Measurements from ENCODE around the gene ATP6V0E1. TPM values are rescaled to one million over a fixed set of nuclear protein-coding genes. Genes with fewer than 3 reads are reported as not detected.

ATP6V0E1 gene
- total and polyA plus RNA-seq, 2 experiments from 2014 or later, result 75.9 to 250 TPM

DNA sequence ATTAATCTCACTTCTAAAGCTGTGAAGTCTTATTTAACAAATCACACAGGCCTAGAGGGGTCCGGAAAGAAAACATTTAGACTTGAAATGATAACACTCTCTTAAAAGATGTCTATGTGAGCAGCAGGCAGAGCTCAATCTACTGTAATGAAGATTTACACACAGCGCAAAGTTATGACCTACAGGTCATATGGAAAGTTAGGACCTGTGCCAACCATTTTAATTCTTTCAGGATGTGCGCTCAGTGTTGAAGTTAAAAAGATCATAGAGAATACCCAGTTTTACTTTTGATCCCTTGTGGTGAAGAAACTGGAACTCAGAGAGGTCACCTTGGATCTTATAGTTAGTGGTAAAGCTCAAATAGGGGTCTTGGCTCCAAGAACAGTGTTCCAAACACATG, 69.5 kb downstream of the ATP6V0E1 start (continued):
- TF ChIP-seq, protein P1, sequence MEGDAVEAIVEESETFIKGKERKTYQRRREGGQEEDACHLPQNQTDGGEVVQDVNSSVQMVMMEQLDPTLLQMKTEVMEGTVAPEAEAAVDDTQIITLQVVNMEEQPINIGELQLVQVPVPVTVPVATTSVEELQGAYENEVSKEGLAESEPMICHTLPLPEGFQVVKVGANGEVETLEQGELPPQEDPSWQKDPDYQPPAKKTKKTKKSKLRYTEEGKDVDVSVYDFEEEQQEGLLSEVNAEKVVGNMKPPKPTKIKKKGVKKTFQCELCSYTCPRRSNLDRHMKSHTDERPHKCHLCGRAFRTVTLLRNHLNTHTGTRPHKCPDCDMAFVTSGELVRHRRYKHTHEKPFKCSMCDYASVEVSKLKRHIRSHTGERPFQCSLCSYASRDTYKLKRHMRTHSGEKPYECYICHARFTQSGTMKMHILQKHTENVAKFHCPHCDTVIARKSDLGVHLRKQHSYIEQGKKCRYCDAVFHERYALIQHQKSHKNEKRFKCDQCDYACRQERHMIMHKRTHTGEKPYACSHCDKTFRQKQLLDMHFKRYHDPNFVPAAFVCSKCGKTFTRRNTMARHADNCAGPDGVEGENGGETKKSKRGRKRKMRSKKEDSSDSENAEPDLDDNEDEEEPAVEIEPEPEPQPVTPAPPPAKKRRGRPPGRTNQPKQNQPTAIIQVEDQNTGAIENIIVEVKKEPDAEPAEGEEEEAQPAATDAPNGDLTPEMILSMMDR (conservative IDR thresholded peaks at IDR 0.05; ENCODE audit: low read depth in 2 of 2), result no peak

DNA sequence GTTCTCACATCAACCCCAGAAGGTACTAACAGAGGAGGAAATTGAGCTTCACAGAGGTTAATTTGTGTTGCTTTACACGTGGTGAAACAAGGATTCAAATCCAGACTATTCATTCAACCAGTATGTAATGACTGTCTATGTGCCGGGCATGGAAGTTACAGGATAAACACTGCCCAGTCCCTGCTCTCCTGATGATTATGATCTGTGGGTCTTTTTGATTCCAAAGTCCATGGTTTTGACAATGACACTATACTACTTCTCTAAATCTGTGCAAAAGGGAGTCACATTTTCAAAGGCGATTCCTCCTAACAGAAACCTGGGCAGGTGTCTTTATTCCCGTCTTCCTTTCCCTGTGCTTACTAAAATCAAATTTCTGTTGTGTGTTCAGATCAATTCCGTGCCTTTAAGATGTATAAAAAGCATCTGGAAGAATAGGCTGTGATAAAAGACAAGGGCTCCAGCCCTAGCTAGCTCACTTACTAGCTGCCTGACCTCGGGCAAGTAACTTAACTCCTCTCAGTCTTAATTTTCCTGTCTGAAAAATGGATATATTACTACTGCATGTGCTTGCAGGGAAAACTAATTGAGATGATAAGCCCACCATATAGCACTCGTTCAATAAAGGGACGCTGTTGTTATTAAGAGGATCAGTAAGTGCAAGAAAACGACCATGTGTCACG, 71.6 kb downstream of the ATP6V0E1 start:
- H2AFZ ChIP-seq, result peak overlapping the region; percentile 91
- H3K27me3 ChIP-seq (ENCODE audit: insufficient read depth), result no peaks in the 10 kb centered on the region
- no peak for ATAC-seq
- peak overlapping the region; percentile 93 for H3K4me2 ChIP-seq
- no peaks in the 10 kb centered on the region for H3F3A ChIP-seq (replicated peaks; ENCODE audit: low read depth)
- no peaks in the 10 kb centered on the region for H4K20me1 ChIP-seq (replicated peaks; ENCODE audit: insufficient read depth)
- H3K36me3 Mint-ChIP-seq (ENCODE audit: low read depth), result no peaks in the 10 kb centered on the region
- 0 out of 2 replicates have a peak, but pooled peaks cover 3% of the 10 kb centered on the region for H3K79me2 ChIP-seq (replicated peaks; ENCODE audit: insufficient read depth)
- H3K9me2 ChIP-seq (ENCODE audit: insufficient read depth), result no peaks in the 10 kb centered on the region
- no peak overlapping the region for H3K27ac ChIP-seq (ENCODE audit: low read depth)
- no peaks in the 10 kb centered on the region for H3K9me3 Mint-ChIP-seq
- no peak for DNase-seq (ENCODE audit: low spot score)
- H3K27me3 Mint-ChIP-seq (ENCODE audit: insufficient read depth, low read depth, poor library complexity), result peaks cover 5% of the 10 kb centered on the region
- peak overlapping the region; percentile 90 for H3K4me3 Mint-ChIP-seq
- peak overlapping the region; percentile 77 for H3K4me3 ChIP-seq
- H3K4me1 Mint-ChIP-seq, result peaks cover 16% of the 10 kb centered on the region
- H3K36me3 ChIP-seq (ENCODE audit: insufficient read depth), result no peaks in the 10 kb centered on the region
- H3K27ac Mint-ChIP-seq, result no peak overlapping the region
- peaks cover 21% of the 10 kb centered on the region for H3K4me1 ChIP-seq (ENCODE audit: insufficient read depth)
- TF ChIP-seq, protein P2, sequence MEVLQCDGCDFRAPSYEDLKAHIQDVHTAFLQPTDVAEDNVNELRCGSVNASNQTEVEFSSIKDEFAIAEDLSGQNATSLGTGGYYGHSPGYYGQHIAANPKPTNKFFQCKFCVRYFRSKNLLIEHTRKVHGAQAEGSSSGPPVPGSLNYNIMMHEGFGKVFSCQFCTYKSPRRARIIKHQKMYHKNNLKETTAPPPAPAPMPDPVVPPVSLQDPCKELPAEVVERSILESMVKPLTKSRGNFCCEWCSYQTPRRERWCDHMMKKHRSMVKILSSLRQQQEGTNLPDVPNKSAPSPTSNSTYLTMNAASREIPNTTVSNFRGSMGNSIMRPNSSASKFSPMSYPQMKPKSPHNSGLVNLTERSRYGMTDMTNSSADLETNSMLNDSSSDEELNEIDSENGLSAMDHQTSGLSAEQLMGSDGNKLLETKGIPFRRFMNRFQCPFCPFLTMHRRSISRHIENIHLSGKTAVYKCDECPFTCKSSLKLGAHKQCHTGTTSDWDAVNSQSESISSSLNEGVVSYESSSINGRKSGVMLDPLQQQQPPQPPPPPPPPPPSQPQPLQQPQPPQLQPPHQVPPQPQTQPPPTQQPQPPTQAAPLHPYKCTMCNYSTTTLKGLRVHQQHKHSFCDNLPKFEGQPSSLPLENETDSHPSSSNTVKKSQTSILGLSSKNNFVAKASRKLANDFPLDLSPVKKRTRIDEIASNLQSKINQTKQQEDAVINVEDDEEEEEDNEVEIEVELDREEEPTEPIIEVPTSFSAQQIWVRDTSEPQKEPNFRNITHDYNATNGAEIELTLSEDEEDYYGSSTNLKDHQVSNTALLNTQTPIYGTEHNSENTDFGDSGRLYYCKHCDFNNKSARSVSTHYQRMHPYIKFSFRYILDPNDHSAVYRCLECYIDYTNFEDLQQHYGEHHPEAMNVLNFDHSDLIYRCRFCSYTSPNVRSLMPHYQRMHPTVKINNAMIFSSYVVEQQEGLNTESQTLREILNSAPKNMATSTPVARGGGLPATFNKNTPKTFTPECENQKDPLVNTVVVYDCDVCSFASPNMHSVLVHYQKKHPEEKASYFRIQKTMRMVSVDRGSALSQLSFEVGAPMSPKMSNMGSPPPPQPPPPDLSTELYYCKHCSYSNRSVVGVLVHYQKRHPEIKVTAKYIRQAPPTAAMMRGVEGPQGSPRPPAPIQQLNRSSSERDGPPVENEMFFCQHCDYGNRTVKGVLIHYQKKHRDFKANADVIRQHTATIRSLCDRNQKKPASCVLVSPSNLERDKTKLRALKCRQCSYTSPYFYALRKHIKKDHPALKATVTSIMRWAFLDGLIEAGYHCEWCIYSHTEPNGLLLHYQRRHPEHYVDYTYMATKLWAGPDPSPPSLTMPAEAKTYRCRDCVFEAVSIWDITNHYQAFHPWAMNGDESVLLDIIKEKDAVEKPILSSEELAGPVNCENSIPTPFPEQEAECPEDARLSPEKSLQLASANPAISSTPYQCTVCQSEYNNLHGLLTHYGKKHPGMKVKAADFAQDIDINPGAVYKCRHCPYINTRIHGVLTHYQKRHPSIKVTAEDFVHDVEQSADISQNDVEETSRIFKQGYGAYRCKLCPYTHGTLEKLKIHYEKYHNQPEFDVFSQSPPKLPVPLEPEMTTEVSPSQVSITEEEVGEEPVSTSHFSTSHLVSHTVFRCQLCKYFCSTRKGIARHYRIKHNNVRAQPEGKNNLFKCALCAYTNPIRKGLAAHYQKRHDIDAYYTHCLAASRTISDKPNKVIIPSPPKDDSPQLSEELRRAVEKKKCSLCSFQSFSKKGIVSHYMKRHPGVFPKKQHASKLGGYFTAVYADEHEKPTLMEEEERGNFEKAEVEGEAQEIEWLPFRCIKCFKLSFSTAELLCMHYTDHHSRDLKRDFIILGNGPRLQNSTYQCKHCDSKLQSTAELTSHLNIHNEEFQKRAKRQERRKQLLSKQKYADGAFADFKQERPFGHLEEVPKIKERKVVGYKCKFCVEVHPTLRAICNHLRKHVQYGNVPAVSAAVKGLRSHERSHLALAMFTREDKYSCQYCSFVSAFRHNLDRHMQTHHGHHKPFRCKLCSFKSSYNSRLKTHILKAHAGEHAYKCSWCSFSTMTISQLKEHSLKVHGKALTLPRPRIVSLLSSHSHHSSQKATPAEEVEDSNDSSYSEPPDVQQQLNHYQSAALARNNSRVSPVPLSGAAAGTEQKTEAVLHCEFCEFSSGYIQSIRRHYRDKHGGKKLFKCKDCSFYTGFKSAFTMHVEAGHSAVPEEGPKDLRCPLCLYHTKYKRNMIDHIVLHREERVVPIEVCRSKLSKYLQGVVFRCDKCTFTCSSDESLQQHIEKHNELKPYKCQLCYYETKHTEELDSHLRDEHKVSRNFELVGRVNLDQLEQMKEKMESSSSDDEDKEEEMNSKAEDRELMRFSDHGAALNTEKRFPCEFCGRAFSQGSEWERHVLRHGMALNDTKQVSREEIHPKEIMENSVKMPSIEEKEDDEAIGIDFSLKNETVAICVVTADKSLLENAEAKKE (CRISPR knock-in tag; IDR thresholded peaks at IDR 0.05), result no peak
- TF ChIP-seq, protein P3, sequence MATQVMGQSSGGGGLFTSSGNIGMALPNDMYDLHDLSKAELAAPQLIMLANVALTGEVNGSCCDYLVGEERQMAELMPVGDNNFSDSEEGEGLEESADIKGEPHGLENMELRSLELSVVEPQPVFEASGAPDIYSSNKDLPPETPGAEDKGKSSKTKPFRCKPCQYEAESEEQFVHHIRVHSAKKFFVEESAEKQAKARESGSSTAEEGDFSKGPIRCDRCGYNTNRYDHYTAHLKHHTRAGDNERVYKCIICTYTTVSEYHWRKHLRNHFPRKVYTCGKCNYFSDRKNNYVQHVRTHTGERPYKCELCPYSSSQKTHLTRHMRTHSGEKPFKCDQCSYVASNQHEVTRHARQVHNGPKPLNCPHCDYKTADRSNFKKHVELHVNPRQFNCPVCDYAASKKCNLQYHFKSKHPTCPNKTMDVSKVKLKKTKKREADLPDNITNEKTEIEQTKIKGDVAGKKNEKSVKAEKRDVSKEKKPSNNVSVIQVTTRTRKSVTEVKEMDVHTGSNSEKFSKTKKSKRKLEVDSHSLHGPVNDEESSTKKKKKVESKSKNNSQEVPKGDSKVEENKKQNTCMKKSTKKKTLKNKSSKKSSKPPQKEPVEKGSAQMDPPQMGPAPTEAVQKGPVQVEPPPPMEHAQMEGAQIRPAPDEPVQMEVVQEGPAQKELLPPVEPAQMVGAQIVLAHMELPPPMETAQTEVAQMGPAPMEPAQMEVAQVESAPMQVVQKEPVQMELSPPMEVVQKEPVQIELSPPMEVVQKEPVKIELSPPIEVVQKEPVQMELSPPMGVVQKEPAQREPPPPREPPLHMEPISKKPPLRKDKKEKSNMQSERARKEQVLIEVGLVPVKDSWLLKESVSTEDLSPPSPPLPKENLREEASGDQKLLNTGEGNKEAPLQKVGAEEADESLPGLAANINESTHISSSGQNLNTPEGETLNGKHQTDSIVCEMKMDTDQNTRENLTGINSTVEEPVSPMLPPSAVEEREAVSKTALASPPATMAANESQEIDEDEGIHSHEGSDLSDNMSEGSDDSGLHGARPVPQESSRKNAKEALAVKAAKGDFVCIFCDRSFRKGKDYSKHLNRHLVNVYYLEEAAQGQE (IDR thresholded peaks at IDR 0.05; ENCODE audit: unreplicated experiment), result no peak
- TF ChIP-seq, protein P4, sequence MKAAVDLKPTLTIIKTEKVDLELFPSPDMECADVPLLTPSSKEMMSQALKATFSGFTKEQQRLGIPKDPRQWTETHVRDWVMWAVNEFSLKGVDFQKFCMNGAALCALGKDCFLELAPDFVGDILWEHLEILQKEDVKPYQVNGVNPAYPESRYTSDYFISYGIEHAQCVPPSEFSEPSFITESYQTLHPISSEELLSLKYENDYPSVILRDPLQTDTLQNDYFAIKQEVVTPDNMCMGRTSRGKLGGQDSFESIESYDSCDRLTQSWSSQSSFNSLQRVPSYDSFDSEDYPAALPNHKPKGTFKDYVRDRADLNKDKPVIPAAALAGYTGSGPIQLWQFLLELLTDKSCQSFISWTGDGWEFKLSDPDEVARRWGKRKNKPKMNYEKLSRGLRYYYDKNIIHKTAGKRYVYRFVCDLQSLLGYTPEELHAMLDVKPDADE (IDR thresholded peaks at IDR 0.05), result no peak
- TF ChIP-seq EZH2 (IDR thresholded peaks at IDR 0.05; ENCODE audit: low read depth, unreplicated experiment) (no peak), POLR2AphosphoS5 (IDR thresholded peaks at IDR 0.05; ENCODE audit: low read depth) (no peak), NANOG (IDR thresholded peaks at IDR 0.05; ENCODE audit: borderline replicate concordance) (no peak), ZNF331 (CRISPR knock-in tag; IDR thresholded peaks at IDR 0.05; ENCODE audit: low read depth) (no peak), JUNB (IDR thresholded peaks at IDR 0.05; ENCODE audit: unreplicated experiment) (no peak), CREB1 (CRISPR knock-in tag; IDR thresholded peaks at IDR 0.05; ENCODE audit: low read depth) (no peak), EZH2phosphoT487 (IDR thresholded peaks at IDR 0.05; ENCODE audit: unreplicated experiment) (no peak), ZNF114 (CRISPR knock-in tag; IDR thresholded peaks at IDR 0.05) (no peak), STAT1 (IDR thresholded peaks at IDR 0.05; ENCODE audit: unreplicated experiment) (no peak)

All from GM23338 (cell line).